ENCODE results near the gene CD6.

- TF ChIP-seq CTCF (IDR thresholded peaks at IDR 0.05) (no peak), POLR2A (IDR thresholded peaks at IDR 0.05) (no peak)
These were observed 36.0 kb downstream of the CD6 start for GRCh38 chr11:61007383-61007955.

Measured in right lobe of liver (tissue), 4 donors.